NCI-H146 (cell line): ENCODE results near the gene ACOT6.
"Not testable (repeated sequence)": the region's sequence is repeated elsewhere in the genome, so short reads cannot be mapped to it uniquely, and the experiment has no call there.

Experiments used
- DNase-seq: peaks from one replicate; lab custom pipeline; 2025; lab: John Stamatoyannopoulos, UW

Gene ACOT6

GRCh38 chr14:73651005-73651404 lies 38.7 kb downstream of the ACOT6 start:
- no peak for DNase-seq

DNA sequence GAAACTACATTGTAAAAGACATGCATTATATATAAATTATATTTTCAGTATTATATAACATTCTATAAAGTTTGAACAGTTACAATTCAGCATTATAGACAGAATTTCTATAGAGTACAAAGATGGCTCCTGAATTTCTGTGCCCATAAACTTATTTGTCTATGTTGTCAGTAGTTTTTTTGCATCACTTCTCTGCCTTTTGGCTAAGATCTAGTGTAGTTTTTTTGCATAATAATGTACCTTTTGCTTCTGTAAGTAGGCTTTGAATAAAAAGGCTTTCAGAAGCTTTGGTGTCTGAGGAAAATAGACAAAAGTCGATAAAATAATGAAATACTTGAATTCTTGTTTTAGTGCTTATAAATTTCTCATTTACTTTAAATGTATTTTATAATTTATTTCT lies 43.5 kb downstream of the ACOT6 start:
- DNase-seq = no peak

GRCh38 chr14:73659202-73659601 lies 46.9 kb downstream of the ACOT6 start:
- DNase-seq = not testable (repeated sequence)

GRCh38 chr14:73660511-73660910 lies 48.2 kb downstream of the ACOT6 start:
- DNase-seq = no peak

- no peak for DNase-seq
Measured at GRCh38 chr14:73661872-73662271, 49.6 kb downstream of the ACOT6 start.

DNA sequence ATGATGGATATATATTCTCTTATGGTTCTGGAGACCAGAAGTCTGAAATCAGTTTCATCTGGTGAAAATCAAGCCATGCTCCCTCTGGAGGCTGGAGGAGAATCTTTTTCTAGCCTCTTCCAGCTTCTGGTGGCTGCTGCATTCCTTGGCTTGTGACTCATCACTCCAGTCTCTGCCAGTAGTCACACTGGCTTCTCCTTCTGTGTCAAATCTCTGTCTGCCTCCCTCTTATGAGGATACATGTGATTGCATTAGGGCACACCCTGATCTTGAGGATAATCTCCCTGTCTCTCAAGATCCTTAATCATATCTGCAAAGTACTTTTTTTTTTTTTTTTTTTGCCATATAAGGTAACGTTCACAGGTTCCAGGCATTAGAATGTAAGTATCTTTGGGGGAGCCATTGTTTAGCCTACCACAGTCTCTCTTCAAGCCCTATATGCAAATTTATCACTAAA lies 50.2 kb downstream of the ACOT6 start:
- DNase-seq = peak; percentile 1

DNA sequence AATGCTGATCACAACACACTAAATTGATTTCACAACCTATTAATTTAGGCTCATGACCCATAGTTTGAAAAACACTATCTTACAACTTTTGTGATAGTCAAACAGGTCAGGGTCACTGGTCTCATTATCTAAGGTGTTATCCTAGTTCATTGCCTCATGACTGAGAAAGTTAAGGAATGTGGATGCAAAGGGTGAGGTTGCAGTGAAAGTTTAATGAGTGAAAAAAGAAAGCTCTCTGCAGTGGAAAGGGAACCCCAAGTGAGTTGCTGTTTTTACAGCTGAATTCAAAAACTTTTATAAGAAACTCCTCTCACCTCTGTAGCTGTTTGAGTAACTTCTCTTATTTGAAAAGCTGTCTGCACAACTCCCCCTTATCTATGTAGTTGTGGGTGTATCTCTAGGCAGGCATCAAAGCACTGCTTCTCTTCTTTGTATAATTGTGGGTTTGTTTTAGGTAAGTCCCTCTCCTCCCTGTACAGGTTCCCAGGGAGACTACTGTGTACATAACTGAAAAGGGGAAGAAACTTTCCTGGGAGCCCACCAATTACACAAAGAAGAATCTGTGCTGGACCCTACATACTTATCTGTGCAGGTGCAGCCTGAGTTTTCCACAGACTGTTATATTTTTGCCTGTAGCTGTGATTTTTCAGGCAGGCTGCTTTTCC lies 51.4 kb downstream of the ACOT6 start:
- DNase-seq = no peak

DNA sequence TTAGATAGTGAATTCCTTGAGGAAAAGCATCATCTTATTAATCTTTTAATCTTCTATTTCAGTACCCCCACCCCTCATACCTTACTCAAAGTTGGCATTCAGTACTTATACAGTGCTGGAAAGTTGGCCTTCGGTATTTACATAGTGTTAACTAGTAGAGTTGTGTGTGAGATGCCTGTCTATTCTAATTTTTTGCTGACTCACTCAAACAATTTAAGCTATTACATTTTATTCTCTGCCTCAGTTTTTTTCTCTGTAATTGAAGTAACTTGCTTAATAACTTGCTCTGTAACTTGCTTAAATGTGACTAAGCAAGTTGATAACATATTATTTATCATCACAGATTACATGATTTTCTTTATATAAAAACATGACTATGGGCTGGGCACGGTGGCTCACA lies 52.8 kb downstream of the ACOT6 start:
- DNase-seq = no peak

- no peak for DNase-seq
Measured at GRCh38 chr14:73666583-73666982, 54.3 kb downstream of the ACOT6 start.

DNA sequence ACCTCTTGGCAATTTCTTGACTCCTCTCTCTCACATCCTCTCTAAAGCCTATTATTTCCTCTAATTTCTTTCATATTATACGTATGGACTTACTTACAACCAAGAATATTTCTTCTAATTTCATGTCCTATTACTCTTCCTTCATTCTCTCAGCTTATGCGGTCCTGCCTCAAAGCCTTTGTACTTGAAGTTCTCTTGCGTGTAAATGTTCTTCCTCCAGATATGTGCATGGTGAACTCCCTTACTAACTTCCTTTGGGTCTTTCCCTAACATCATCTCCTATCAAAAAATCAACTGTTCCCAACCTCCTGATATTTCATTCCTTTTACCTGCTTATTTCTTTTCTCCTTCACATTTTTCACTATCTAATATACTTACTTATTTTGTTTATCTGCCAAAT lies 55.5 kb downstream of the ACOT6 start:
- no peak for DNase-seq
